HEK293 (cell line): ENCODE data around the gene ARHGAP26.

Experiments
- SALL2 ChIP-seq: fragments of 450-650 bp; formaldehyde crosslinking; IDR thresholded peaks from 2 replicates; pipeline ENCODE4 v1.5.0; 2017; ENCODE audit warnings: missing biosample characterization, mild to moderate bottlenecking, missing genetic modification characterization, borderline replicate concordance
- YY1 ChIP-seq: fragments of 450-650 bp; formaldehyde crosslinking; IDR thresholded peaks from 2 replicates; pipeline ENCODE4 v1.5.1; 2018; ENCODE audit warnings: missing biosample characterization, missing genetic modification characterization
- ZBTB1 ChIP-seq: fragments of 450-650 bp; formaldehyde crosslinking; IDR thresholded peaks from 2 replicates; pipeline ENCODE4 v1.5.1; 2016; ENCODE audit warnings: missing biosample characterization, missing genetic modification characterization
- ZNF223 ChIP-seq: fragments of 450-650 bp; formaldehyde crosslinking; IDR thresholded peaks from 2 replicates; pipeline ENCODE4 v1.5.1; 2016; ENCODE audit warnings: missing biosample characterization, missing genetic modification characterization
- ZNF585B ChIP-seq: fragments of 450-650 bp; formaldehyde crosslinking; IDR thresholded peaks from 2 replicates; pipeline ENCODE4 v1.5.1; 2016; ENCODE audit warnings: missing biosample characterization, missing genetic modification characterization
- TF ChIP-seq, protein P1 (sequence below): fragments of 450-650 bp; formaldehyde crosslinking; IDR thresholded peaks from 2 replicates; pipeline ENCODE4 v1.5.1; 2017; ENCODE audit warnings: missing biosample characterization, mild to moderate bottlenecking, missing genetic modification characterization, moderate library complexity
- TF ChIP-seq, protein P2 (sequence below): fragments of 450-650 bp; formaldehyde crosslinking; IDR thresholded peaks from 2 replicates; pipeline ENCODE4 v1.5.1; 2017; ENCODE audit warnings: missing biosample characterization, missing genetic modification characterization
- TF ChIP-seq, protein P3 (sequence below): fragments of 450-650 bp; formaldehyde crosslinking; IDR thresholded peaks from 2 replicates; pipeline ENCODE4 v1.5.1; 2016; ENCODE audit warnings: missing biosample characterization, missing genetic modification characterization
- TF ChIP-seq, protein P4 (sequence below): fragments of 450-650 bp; formaldehyde crosslinking; IDR thresholded peaks from 2 replicates; pipeline ENCODE4 v1.5.1; 2016; ENCODE audit warnings: missing biosample characterization, missing genetic modification characterization

DNA sequence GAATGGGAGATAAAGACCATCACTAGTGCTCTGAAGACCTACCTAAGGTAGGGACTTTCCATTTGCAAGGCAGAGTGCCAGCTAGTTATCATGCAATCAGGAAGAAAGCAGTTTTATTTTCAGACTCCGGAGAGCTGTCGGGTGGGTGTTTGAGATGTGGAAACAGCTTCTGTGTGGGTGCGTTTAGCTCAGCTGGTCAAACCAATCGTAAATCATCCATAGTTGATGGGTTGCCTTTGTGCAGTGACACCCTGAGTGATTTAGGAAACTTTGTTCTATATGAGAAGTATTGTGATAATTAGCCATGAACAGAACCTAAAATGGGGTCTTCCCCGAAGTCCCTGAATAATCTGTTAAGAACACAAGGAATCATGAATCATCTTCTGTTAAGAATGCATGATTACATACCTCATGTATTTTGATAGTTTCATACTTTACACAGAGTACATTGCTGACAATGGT is 284.3 kb downstream of the ARHGAP26 start:
- TF ChIP-seq, protein P1, sequence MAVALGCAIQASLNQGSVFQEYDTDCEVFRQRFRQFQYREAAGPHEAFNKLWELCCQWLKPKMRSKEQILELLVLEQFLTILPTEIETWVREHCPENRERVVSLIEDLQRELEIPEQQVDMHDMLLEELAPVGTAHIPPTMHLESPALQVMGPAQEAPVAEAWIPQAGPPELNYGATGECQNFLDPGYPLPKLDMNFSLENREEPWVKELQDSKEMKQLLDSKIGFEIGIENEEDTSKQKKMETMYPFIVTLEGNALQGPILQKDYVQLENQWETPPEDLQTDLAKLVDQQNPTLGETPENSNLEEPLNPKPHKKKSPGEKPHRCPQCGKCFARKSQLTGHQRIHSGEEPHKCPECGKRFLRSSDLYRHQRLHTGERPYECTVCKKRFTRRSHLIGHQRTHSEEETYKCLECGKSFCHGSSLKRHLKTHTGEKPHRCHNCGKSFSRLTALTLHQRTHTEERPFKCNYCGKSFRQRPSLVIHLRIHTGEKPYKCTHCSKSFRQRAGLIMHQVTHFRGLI (tag by site-specific recombination): no peak
- TF ChIP-seq, protein P2, sequence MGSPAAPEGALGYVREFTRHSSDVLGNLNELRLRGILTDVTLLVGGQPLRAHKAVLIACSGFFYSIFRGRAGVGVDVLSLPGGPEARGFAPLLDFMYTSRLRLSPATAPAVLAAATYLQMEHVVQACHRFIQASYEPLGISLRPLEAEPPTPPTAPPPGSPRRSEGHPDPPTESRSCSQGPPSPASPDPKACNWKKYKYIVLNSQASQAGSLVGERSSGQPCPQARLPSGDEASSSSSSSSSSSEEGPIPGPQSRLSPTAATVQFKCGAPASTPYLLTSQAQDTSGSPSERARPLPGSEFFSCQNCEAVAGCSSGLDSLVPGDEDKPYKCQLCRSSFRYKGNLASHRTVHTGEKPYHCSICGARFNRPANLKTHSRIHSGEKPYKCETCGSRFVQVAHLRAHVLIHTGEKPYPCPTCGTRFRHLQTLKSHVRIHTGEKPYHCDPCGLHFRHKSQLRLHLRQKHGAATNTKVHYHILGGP (tag by site-specific recombination): no peak
- TF ChIP-seq, protein P3, sequence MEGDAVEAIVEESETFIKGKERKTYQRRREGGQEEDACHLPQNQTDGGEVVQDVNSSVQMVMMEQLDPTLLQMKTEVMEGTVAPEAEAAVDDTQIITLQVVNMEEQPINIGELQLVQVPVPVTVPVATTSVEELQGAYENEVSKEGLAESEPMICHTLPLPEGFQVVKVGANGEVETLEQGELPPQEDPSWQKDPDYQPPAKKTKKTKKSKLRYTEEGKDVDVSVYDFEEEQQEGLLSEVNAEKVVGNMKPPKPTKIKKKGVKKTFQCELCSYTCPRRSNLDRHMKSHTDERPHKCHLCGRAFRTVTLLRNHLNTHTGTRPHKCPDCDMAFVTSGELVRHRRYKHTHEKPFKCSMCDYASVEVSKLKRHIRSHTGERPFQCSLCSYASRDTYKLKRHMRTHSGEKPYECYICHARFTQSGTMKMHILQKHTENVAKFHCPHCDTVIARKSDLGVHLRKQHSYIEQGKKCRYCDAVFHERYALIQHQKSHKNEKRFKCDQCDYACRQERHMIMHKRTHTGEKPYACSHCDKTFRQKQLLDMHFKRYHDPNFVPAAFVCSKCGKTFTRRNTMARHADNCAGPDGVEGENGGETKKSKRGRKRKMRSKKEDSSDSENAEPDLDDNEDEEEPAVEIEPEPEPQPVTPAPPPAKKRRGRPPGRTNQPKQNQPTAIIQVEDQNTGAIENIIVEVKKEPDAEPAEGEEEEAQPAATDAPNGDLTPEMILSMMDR: no peak
- no peak for TF ChIP-seq ZNF585B (tag by site-specific recombination)
- TF ChIP-seq SALL2 (tag by site-specific recombination): no peak
- TF ChIP-seq ZBTB1 (tag by site-specific recombination): no peak
- no peak for TF ChIP-seq YY1 (tag by site-specific recombination)
- TF ChIP-seq ZNF223 (tag by site-specific recombination): no peak
- TF ChIP-seq, protein P4, sequence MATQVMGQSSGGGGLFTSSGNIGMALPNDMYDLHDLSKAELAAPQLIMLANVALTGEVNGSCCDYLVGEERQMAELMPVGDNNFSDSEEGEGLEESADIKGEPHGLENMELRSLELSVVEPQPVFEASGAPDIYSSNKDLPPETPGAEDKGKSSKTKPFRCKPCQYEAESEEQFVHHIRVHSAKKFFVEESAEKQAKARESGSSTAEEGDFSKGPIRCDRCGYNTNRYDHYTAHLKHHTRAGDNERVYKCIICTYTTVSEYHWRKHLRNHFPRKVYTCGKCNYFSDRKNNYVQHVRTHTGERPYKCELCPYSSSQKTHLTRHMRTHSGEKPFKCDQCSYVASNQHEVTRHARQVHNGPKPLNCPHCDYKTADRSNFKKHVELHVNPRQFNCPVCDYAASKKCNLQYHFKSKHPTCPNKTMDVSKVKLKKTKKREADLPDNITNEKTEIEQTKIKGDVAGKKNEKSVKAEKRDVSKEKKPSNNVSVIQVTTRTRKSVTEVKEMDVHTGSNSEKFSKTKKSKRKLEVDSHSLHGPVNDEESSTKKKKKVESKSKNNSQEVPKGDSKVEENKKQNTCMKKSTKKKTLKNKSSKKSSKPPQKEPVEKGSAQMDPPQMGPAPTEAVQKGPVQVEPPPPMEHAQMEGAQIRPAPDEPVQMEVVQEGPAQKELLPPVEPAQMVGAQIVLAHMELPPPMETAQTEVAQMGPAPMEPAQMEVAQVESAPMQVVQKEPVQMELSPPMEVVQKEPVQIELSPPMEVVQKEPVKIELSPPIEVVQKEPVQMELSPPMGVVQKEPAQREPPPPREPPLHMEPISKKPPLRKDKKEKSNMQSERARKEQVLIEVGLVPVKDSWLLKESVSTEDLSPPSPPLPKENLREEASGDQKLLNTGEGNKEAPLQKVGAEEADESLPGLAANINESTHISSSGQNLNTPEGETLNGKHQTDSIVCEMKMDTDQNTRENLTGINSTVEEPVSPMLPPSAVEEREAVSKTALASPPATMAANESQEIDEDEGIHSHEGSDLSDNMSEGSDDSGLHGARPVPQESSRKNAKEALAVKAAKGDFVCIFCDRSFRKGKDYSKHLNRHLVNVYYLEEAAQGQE (tag by site-specific recombination): no peak
